OCI-LY1 (cell line): ENCODE measurements around the gene FGF2.
"Not testable (repeated sequence)": the region's sequence is repeated elsewhere in the genome, so short reads cannot be mapped to it uniquely, and the experiment has no call there.

ENCODE experiments used
- H2AFZ ChIP-seq: fragments of 200-600 bp; sonication (generic), shearing (Covaris generic); 2 replicates; pipeline ENCODE4 v1.6.0; 2014; ENCODE audit warnings: antibody characterized with exemption, mild to moderate bottlenecking, low read length
- H3F3A ChIP-seq: fragments of 200-600 bp; sonication (generic), shearing (Covaris generic); 2 replicates; pipeline ENCODE4 v1.6.0; 2014; ENCODE audit warnings: mild to moderate bottlenecking, antibody characterized with exemption, low read length, moderate library complexity; ENCODE audit not compliant: insufficient read depth
- H3K27ac ChIP-seq: fragments of 200-600 bp; sonication (generic); 2 replicates; pipeline ENCODE4 v1.5.1; 2014; ENCODE audit warnings: low read length, mixed run types, mild to moderate bottlenecking, low read depth; ENCODE audit not compliant: poor library complexity, severe bottlenecking
- H3K27me3 ChIP-seq: fragments of 200-600 bp; sonication (generic); 2 replicates; pipeline ENCODE4 v1.6.0; 2014; ENCODE audit warnings: antibody characterized with exemption, mild to moderate bottlenecking, low read length, moderate library complexity; ENCODE audit not compliant: insufficient read depth
- H3K36me3 ChIP-seq: fragments of 200-600 bp; sonication (generic); 2 replicates; pipeline ENCODE4 v1.6.1; 2014; ENCODE audit warnings: mild to moderate bottlenecking, antibody characterized with exemption, low read length, moderate library complexity, mixed read lengths; ENCODE audit not compliant: insufficient read depth
- H3K4me1 ChIP-seq: fragments of 200-600 bp; sonication (generic); 2 replicates; pipeline ENCODE4 v1.5.1; 2014; ENCODE audit warnings: mild to moderate bottlenecking, low read length, moderate library complexity; ENCODE audit not compliant: insufficient read depth, severe bottlenecking
- H3K4me2 ChIP-seq: fragments of 200-600 bp; sonication (generic), shearing (Covaris generic); 2 replicates; pipeline ENCODE4 v1.6.1; 2014; ENCODE audit warnings: low read length
- H3K4me3 ChIP-seq: fragments of 200-600 bp; sonication (generic); 2 replicates; pipeline ENCODE4 v1.5.1; 2014; ENCODE audit warnings: low read length, low read depth, mild to moderate bottlenecking, mixed read lengths; ENCODE audit not compliant: poor library complexity, severe bottlenecking
- H3K79me2 ChIP-seq: fragments of 200-600 bp; shearing (Covaris generic); 2 replicates; pipeline ENCODE4 v1.6.1; 2016; ENCODE audit warnings: mixed run types, low read length, mixed read lengths; ENCODE audit not compliant: insufficient read depth
- H3K9ac ChIP-seq: fragments of 200-600 bp; sonication (generic), shearing (Covaris generic); 2 replicates; pipeline ENCODE4 v1.6.1; 2014; ENCODE audit warnings: mild to moderate bottlenecking, low read length, mixed read lengths
- H3K9me2 ChIP-seq: fragments of 200-600 bp; sonication (generic), shearing (Covaris generic); 2 replicates; pipeline ENCODE4 v1.6.1; 2014; ENCODE audit warnings: low read depth, mild to moderate bottlenecking, low read length, mixed read lengths
- H3K9me3 ChIP-seq: fragments of 200-600 bp; shearing (Covaris generic); 2 replicates; pipeline ENCODE4 v1.6.1; 2014; ENCODE audit warnings: low read length, mixed read lengths
- H4K20me1 ChIP-seq: fragments of 200-600 bp; sonication (generic), shearing (Covaris generic); 2 replicates; pipeline ENCODE4 v1.6.0; 2016; ENCODE audit warnings: mild to moderate bottlenecking, low read length; ENCODE audit not compliant: insufficient read depth
- CTCF ChIP-seq: fragments of 200-600 bp; sonication (generic), shearing (Covaris generic); IDR thresholded peaks from 2 replicates; pipeline ENCODE4 v1.5.1; 2017; ENCODE audit warnings: mild to moderate bottlenecking, antibody characterized with exemption, low read length, moderate library complexity, mixed read lengths
- EZH2 ChIP-seq: fragments of 200-600 bp; sonication (generic), shearing (Covaris generic); IDR thresholded peaks from 2 replicates; pipeline ENCODE4 v1.8.0; 2017; ENCODE audit warnings: borderline replicate concordance, mixed run types, mild to moderate bottlenecking, antibody characterized with exemption, low read length, moderate library complexity, mixed read lengths

The FGF2 gene

GRCh38 chr4:122803788-122804208, 22.8 kb upstream of the FGF2 start:
- H3F3A ChIP-seq: no peaks in the 10 kb centered on the region
- no peaks in the 10 kb centered on the region for H3K9me2 ChIP-seq
- H3K36me3 ChIP-seq: no peaks in the 10 kb centered on the region
- no peak overlapping the region for H3K9ac ChIP-seq
- H3K4me2 ChIP-seq: no peak overlapping the region
- TF ChIP-seq CTCF (no peak), EZH2 (no peak)
- H3K27me3 ChIP-seq: no peaks in the 10 kb centered on the region
- H2AFZ ChIP-seq: no peak overlapping the region
- H3K4me3 ChIP-seq: no peak overlapping the region
- H4K20me1 ChIP-seq: no peaks in the 10 kb centered on the region
- H3K9me3 ChIP-seq: no peaks in the 10 kb centered on the region
- H3K27ac ChIP-seq: no peak overlapping the region
- no peaks in the 10 kb centered on the region for H3K4me1 ChIP-seq
- no peaks in the 10 kb centered on the region for H3K79me2 ChIP-seq

GRCh38 chr4:122806981-122807679, 19.5 kb upstream of the FGF2 start:
- no peak overlapping the region for H3K4me3 ChIP-seq
- no peaks in the 10 kb centered on the region for H3K9me2 ChIP-seq
- no peaks in the 10 kb centered on the region for H4K20me1 ChIP-seq
- no peak overlapping the region for H3K9ac ChIP-seq
- H3K27ac ChIP-seq: no peak overlapping the region
- H3K27me3 ChIP-seq: no peaks in the 10 kb centered on the region
- no peaks in the 10 kb centered on the region for H3K36me3 ChIP-seq
- H3F3A ChIP-seq: no peaks in the 10 kb centered on the region
- no peaks in the 10 kb centered on the region for H3K4me1 ChIP-seq
- TF ChIP-seq CTCF: no peak
- TF ChIP-seq EZH2: no peak
- H2AFZ ChIP-seq: no peak overlapping the region
- no peak overlapping the region for H3K4me2 ChIP-seq
- no peaks in the 10 kb centered on the region for H3K9me3 ChIP-seq
- H3K79me2 ChIP-seq: no peaks in the 10 kb centered on the region

- Histone ChIP-seq H3K4me1 (no peaks in the 10 kb centered on the region), H3K4me3 (no peak overlapping the region), H3K27ac (no peak overlapping the region), H3K9me2 (no peaks in the 10 kb centered on the region), H3K79me2 (no peaks in the 10 kb centered on the region), H3K9ac (no peak overlapping the region), H2AFZ (no peak overlapping the region), H3F3A (no peaks in the 10 kb centered on the region), H4K20me1 (no peaks in the 10 kb centered on the region), H3K4me2 (no peak overlapping the region), H3K36me3 (no peaks in the 10 kb centered on the region), H3K9me3 (no peaks in the 10 kb centered on the region), H3K27me3 (no peaks in the 10 kb centered on the region)
- TF ChIP-seq EZH2 (no peak), CTCF (no peak)
These were observed 16.0 kb upstream of the FGF2 start for GRCh38 chr4:122810669-122811068.

GRCh38 chr4:122811781-122812180, 14.8 kb upstream of the FGF2 start:
- not testable (repeated sequence) for H3K4me3 ChIP-seq, H3F3A ChIP-seq, H3K9me3 ChIP-seq, H3K4me2 ChIP-seq, H3K27ac ChIP-seq, H3K79me2 ChIP-seq, H3K9me2 ChIP-seq, H2AFZ ChIP-seq, H4K20me1 ChIP-seq, H3K4me1 ChIP-seq, H3K9ac ChIP-seq, H3K36me3 ChIP-seq, H3K27me3 ChIP-seq

- not testable (repeated sequence) for H3K27ac ChIP-seq, H2AFZ ChIP-seq, H3K9ac ChIP-seq, H3K79me2 ChIP-seq, H3K9me3 ChIP-seq, H3K4me3 ChIP-seq, H3K4me1 ChIP-seq, H3F3A ChIP-seq, H3K27me3 ChIP-seq, H4K20me1 ChIP-seq, H3K36me3 ChIP-seq, H3K4me2 ChIP-seq, H3K9me2 ChIP-seq
These were observed 13.8 kb upstream of the FGF2 start for GRCh38 chr4:122812823-122813222.
